ENCODE data around the gene RGMA.

RGMA gene

DNA sequence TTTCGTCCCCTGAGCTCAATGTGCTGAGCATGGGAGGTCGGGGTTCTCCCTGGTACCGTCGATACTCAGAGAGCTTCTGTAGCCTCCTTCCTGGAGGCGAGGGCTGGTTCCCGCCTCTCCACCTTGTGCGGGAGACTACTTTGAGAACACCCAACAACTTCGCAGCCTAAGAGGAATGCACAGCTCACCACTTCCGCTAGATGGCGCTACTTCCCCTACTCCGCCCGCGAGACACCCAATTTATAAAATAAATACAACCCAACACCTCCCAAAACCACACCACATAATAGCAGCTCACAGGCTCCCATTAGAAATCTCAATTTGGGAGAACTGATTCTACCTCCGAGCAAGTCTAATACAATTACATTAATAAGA is 1.2 kb downstream of the RGMA start:
- TF ChIP-seq, protein P1, sequence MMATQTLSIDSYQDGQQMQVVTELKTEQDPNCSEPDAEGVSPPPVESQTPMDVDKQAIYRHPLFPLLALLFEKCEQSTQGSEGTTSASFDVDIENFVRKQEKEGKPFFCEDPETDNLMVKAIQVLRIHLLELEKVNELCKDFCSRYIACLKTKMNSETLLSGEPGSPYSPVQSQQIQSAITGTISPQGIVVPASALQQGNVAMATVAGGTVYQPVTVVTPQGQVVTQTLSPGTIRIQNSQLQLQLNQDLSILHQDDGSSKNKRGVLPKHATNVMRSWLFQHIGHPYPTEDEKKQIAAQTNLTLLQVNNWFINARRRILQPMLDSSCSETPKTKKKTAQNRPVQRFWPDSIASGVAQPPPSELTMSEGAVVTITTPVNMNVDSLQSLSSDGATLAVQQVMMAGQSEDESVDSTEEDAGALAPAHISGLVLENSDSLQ (IDR thresholded peaks at IDR 0.05): no peak
- TF ChIP-seq L3MBTL2 (conservative IDR thresholded peaks at IDR 0.05) (peak; percentile 61), CTBP1 (IDR thresholded peaks at IDR 0.05; ENCODE audit: borderline replicate concordance) (no peak), FOXK2 (IDR thresholded peaks at IDR 0.05) (no peak)
- ChIA-PET CTCF (interaction anchor here (0.6 to 3.4 kb wide), 29 partner anchors 9 to 1032 kb away, joined by 3 to 44 read pairs (median 5); no protein-coding TSS in a partner anchor), POLR2A (interaction anchor here (0.9 to 1.7 kb wide), 2 partner anchors 11 to 16 kb away, joined by 4 to 12 read pairs; no protein-coding TSS in a partner anchor)
- DNase-seq (ENCODE audit: extremely low spot score): peak; percentile 81

DNA sequence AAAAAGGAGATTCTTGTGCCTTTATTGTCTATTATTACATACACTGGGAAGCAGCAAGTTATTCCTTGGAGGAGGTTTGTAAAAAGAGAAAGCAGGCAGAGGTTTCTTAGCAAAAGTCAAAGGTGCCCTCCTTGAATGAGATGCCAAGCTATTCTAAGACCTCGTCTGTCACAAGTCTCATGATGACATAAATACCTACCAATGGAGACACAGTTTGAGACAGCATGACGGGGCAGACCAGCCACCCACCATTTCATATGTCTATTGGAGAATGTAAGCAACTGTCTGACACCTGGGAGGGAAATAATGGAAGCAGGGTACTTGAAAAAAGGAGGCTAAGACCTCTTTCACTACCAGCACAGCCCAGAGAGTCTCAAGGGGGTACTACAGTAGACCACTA is 2.2 kb downstream of the RGMA start:
- no peak for DNase-seq (ENCODE audit: extremely low spot score)
- POLR2A ChIA-PET: interaction anchor here (1.7 kb wide), 1 partner anchor 15 kb away, joined by 12 read pairs; no protein-coding TSS in a partner anchor
- CTCF ChIA-PET: interaction anchor here (1.7 to 3.4 kb wide), 4 partner anchors 11 to 93 kb away, joined by 5 to 44 read pairs (median 12); no protein-coding TSS in a partner anchor
- TF ChIP-seq LEF1 (IDR thresholded peaks at IDR 0.05; ENCODE audit: borderline replicate concordance) (no peak), ARNT (IDR thresholded peaks at IDR 0.05) (no peak), CTBP1 (IDR thresholded peaks at IDR 0.05; ENCODE audit: borderline replicate concordance) (no peak), FOXK2 (IDR thresholded peaks at IDR 0.05) (no peak), L3MBTL2 (conservative IDR thresholded peaks at IDR 0.05) (no peak), HDGF (IDR thresholded peaks at IDR 0.05; ENCODE audit: borderline replicate concordance) (no peak), FOXM1 (IDR thresholded peaks at IDR 0.05; ENCODE audit: borderline replicate concordance) (no peak), BHLHE40 (IDR thresholded peaks at IDR 0.05; ENCODE audit: borderline replicate concordance) (no peak), SUZ12 (IDR thresholded peaks at IDR 0.05) (no peak), FOXA1 (IDR thresholded peaks at IDR 0.05) (no peak), SP1 (IDR thresholded peaks at IDR 0.05) (no peak), ZNF384 (IDR thresholded peaks at IDR 0.05) (no peak), NFRKB (IDR thresholded peaks at IDR 0.05) (no peak), TARDBP (IDR thresholded peaks at IDR 0.05) (no peak), ELF4 (IDR thresholded peaks at IDR 0.05) (no peak)
- TF ChIP-seq, protein P1 (IDR thresholded peaks at IDR 0.05): no peak

DNA sequence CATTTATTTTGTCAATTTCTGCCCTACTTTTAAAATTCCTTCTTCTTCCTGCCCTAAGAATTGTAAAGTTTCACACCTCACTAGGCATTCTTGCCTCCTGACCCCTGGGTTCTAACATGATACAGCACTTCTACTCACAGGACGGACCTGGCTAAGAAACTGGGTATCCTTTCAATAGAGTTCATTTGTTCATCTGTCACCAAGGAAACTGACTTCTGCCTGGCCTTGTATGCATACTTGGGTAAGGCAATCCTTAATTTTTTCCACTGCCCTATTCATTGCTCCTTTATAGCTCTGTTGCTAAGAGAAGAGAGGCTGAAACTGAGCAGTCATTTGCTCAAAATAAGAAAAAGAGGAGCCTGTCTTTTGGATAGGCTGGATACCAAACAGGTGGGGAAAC is 3.3 kb downstream of the RGMA start:
- no peak for DNase-seq (ENCODE audit: extremely low spot score)
- POLR2A ChIA-PET: no interaction called here
- CTCF ChIA-PET: interaction anchor here (3.4 kb wide), 1 partner anchor 10 kb away, joined by 44 read pairs; no protein-coding TSS in a partner anchor
- TF ChIP-seq ELF4 (IDR thresholded peaks at IDR 0.05) (no peak), HDGF (IDR thresholded peaks at IDR 0.05; ENCODE audit: borderline replicate concordance) (no peak), NFRKB (IDR thresholded peaks at IDR 0.05) (no peak), FOXA1 (IDR thresholded peaks at IDR 0.05) (no peak), SUZ12 (IDR thresholded peaks at IDR 0.05) (no peak), CTBP1 (IDR thresholded peaks at IDR 0.05; ENCODE audit: borderline replicate concordance) (no peak), LEF1 (IDR thresholded peaks at IDR 0.05; ENCODE audit: borderline replicate concordance) (no peak)
- TF ChIP-seq, protein P1 (IDR thresholded peaks at IDR 0.05): no peak

DNA sequence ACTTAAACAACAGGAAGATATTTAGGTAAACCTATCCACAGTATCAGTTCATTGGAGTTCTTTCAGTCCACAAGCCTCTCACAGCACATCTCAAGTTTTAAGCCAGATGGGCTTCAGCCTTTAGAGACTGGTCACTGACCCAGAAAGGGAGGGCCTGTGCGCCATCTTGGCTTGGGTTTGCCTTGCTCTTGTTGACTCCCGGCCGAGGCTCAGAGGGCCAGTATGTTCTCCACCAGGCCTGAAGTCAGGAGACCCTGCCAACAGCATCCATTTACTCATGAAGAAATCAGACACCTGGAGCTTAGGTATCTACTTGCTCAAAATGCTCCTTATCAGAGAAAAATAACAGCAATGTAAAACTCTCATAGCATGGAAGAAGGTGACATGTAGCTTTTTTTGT is 6.2 kb downstream of the RGMA start:
- no peak for DNase-seq (ENCODE audit: extremely low spot score)
- ChIA-PET CTCF (interaction anchor here (0.6 kb wide), 1 partner anchor 281 kb away, joined by 3 read pairs; no protein-coding TSS in a partner anchor), POLR2A (no interaction called here)
- no peak for TF ChIP-seq L3MBTL2 (conservative IDR thresholded peaks at IDR 0.05)

DNA sequence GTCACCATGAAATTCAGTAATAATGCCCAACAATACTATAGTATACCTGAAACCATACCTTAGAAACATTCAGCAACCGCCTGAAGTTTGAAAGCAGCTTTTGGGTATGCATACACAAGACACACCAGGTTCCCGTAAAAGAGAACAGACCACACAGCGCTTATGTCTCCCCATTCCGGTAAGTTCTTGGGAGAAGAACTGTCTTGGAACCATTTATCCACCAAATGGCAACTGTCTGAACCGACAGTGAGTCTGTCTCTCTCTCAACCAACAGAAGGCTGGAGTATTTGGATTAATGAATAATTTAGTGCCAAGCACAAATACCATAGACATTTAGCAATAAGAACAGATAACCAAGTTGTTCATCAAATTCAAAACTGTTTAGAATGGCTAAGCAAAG is 7.6 kb downstream of the RGMA start:
- TF ChIP-seq SUZ12 (IDR thresholded peaks at IDR 0.05) (no peak), ARNT (IDR thresholded peaks at IDR 0.05) (no peak), FOXA1 (IDR thresholded peaks at IDR 0.05) (no peak), FOXK2 (IDR thresholded peaks at IDR 0.05) (no peak), HDGF (IDR thresholded peaks at IDR 0.05; ENCODE audit: borderline replicate concordance) (no peak)
- ChIA-PET POLR2A (no interaction called here), CTCF (no interaction called here)
- no peak for DNase-seq (ENCODE audit: extremely low spot score)

DNA sequence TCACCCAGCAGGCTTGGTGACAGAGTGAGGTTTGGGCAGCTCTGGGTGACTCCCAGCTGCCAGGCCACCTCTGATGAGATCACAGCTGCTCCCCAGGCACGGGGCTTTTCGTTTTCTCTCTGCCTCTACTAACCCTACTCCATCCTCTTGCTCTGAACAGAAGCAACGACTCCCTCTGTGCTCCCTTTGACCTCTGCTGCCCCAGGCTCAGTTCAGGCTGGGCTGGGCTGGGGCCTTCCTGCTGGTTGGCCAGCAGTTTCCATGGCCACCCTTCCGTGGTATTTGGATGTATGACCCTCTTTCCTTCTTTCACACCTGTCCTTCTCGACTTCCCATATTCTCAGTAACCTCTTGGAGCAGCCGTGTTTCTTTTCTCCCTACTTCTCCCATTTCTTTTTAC is 8.6 kb downstream of the RGMA start:
- DNase-seq (ENCODE audit: extremely low spot score): no peak
- POLR2A ChIA-PET: no interaction called here
- TF ChIP-seq CTBP1 (IDR thresholded peaks at IDR 0.05; ENCODE audit: borderline replicate concordance) (no peak), FOXK2 (IDR thresholded peaks at IDR 0.05) (no peak), LEF1 (IDR thresholded peaks at IDR 0.05; ENCODE audit: borderline replicate concordance) (no peak), SUZ12 (IDR thresholded peaks at IDR 0.05) (no peak), FOXM1 (IDR thresholded peaks at IDR 0.05; ENCODE audit: borderline replicate concordance) (no peak), FOXA1 (IDR thresholded peaks at IDR 0.05) (no peak), HDGF (IDR thresholded peaks at IDR 0.05; ENCODE audit: borderline replicate concordance) (no peak), TARDBP (IDR thresholded peaks at IDR 0.05) (no peak), BHLHE40 (IDR thresholded peaks at IDR 0.05; ENCODE audit: borderline replicate concordance) (no peak), ARNT (IDR thresholded peaks at IDR 0.05) (no peak), SP1 (IDR thresholded peaks at IDR 0.05) (no peak), ELF4 (IDR thresholded peaks at IDR 0.05) (no peak), L3MBTL2 (conservative IDR thresholded peaks at IDR 0.05) (no peak), NFRKB (IDR thresholded peaks at IDR 0.05) (no peak), ZNF384 (IDR thresholded peaks at IDR 0.05) (no peak)
- TF ChIP-seq, protein P1 (IDR thresholded peaks at IDR 0.05): no peak
- CTCF ChIA-PET: no interaction called here

Data from HEK293T (cell line).